NCI-H446 treated with DMSO at 0.1 percent for 48 hours (cell line): ENCODE measurements around the gene LYPD6B.

ENCODE experiments used
- DNase-seq: peaks from one replicate; lab custom pipeline; 2025; lab: John Stamatoyannopoulos, UW

LYPD6B gene

DNA sequence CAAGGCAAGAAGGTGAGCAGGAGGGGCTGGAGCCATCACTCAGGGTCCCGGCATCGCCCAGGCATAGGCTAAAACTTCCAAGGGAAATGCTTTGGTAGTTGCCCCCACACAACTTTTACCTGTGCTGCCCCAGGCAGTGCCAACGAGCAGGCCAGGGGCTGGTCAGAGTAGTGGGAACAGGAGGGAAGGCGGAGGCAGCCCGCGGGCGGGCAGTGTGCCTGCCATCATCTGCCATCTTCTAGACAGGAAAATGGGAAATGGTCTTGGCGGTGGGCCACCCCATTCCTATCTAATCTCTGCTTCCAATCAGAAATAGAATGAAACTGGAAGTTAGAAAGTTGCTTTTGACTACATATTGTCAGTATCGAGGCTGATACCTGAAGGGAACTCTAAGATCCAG, 26.0 kb upstream of the LYPD6B start:
- DNase-seq: no peak

DNA sequence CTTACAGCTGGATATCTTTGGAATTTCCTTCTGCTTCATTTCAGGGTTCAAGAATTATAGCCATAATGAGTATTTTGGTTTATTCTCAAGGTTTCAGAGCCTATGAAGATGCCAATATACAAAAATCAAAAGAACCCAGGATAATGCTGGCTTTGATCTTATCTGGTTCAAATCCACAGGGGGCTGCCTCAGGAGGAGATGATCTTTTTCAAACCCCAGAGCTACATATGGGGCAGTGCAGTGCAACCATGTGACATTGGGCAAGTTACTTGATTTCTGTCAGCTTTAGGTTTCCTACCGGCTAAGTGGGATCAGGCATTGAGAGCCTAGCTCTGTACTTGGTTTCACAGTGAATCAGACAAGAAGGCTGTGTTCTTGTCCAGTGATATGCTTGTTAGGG, 23.0 kb upstream of the LYPD6B start:
- no peak for DNase-seq

DNA sequence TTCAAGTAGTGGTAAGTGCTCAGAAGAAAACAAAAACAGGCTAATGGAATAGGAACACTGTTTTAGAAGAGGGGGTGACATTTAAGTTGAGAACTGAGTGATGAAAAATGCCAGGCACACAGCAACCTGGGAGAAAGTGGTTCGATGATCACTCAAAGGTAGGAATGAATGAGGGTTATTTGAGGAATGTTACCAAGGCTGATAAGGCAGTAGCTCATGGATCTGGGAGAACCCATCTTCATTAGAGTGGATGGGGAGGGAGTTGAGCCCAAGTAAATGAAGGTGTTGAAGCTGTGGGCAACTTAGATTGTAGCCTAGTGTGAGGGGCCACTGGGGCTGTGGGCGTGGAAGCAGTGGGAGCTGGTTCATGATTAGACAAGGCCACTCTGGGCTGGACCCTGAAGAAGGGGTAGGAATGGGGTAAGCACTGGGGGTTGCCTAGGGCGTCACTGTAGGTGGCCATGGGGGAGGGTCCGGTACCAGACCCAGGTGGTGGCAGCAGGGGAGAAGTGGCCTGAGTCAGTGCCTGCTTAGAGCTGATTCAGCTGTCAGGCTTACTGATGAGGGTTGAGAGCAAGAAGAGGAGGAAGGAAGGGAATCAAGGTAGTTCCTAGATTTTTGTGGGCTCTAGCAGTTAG, 22.5 kb upstream of the LYPD6B start:
- no peak for DNase-seq

DNA sequence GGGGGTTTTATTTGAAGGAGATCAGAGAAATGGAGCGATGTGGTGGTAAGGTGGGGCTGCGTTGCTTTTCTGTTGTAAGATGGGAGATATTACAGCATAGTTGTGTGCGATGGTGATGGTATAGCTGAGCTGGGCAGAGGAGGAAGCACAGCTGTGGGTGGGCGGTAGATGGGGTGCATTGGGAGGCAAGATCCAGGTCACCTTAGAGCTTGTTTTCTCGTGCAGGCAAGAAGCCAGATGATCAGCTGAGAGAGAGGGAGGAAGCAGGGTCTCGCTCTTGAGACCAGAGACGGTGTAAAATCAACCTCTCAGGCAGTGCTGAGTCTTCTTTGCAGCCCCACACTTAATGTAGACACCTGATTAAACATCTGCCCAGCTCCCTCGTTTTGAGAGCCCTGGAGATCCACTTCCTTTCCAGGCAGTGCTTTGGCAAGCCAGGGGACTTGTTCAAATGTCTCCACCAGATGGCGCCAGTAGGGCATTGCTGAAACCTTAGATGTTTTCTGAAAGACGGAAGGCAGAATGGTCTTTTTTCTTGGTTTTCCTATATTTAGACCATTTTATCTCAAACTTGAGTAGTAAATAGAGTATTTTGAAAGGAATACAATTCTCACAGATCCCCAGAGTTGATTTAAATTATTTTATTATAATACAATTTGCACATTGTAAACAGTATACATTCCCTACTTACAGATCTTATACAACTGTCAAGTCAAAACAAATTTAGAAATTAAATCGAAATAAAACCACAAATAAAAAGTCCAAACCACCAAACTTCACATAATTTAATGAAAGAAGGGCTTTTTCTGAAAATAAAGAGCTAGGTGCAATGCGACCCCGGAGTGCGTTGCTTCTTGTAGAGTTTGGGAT, 21.1 kb upstream of the LYPD6B start:
- DNase-seq: peak; percentile 20

DNA sequence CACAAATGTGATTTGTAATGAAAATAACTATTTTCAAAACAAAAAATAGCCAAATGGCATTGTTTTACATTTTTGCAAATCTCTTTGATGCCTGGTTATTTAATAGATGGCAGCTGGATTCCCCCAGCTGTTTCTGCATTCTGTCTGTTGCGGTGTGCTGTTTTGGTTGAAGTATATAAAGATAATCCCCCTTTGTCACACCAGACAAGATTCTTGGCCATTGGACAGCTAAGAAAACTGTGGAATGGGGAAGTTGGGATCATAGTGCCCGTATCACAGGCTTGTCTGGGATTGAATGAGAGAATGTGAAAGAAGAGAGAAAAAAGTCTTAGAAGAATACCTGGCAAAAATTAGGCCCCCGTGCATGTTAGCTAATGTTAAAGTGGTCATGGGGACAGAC, 19.5 kb upstream of the LYPD6B start:
- no peak for DNase-seq

DNA sequence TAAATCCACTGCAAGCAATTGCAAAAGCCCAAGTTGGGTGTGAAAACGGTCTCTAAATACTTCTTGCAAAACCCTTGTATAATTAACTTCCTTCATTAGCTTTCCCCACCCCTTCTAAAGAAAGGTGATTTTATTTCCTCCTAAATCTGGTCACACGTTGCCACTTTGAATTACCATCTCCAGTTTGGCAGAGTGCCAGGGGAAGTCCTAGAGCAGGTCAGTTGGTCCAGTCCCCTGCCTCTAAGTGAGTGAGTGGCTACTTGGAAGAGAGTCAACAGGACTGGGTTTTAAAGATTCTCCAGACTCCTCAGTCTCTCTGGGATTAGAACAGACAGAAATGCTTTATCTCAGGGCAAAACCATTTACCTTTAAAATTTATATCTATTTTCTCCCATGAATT, 18.7 kb upstream of the LYPD6B start:
- no peak for DNase-seq

DNA sequence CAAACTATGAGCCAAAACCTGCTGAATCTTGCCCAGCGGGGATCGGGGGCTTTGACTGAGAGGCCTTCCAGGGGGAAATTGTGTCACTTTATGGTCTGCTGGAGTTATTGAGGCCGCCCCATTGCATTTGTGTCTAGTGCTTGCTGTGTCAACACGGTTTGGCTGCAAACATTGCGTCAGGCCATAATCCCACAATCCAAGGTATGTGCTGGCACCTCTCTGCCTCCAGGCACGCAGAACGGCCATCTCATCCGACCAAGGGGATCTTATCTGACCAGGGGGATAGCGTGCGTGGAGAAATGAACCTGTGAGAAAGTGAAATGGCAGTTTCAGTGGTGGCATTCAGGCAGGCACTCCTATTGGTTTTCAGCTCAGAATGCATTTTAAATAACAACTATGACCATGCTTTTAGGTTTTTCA, 18.1 kb upstream of the LYPD6B start:
- no peak for DNase-seq

DNA sequence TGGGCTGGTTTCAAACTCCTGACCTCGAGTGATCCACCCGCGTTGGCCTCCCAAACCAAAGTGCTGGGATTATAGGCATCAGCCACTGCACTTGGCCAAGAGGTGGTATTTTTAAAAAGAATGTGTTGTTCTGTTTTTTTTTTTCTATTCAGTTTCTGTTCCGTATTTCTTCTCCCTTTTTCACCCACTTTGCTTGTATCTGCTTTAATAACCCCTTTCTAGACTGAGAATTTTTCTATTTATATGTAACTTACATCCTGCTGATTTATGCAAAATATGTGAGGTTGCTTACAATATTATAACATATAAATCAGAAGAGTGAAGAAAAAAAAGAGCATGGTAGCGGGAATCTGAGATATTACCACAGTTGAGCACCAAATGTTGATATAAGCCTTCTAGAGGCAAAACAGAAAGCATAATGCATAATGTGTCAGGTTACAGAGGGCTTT, 17.2 kb upstream of the LYPD6B start:
- no peak for DNase-seq

DNA sequence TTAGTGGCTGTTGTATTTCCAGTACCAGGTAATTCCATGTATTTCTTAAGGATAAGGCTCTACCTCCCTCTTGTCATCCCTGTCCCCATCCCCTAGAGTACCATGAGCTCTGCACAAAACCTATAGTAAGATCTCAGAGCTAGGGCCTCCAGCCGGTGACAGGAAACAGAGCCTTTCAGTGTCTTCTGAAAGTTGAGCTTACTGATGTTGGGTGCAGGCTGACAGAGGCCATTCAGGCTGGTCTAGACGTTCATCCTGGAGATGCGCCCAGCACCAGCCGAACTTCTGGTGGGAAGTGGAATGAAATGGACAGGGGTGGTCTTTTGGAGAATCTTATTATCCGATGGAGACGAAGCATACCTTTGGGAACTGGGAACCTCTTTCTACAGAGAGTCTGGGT, 16.7 kb upstream of the LYPD6B start:
- no peak for DNase-seq

DNA sequence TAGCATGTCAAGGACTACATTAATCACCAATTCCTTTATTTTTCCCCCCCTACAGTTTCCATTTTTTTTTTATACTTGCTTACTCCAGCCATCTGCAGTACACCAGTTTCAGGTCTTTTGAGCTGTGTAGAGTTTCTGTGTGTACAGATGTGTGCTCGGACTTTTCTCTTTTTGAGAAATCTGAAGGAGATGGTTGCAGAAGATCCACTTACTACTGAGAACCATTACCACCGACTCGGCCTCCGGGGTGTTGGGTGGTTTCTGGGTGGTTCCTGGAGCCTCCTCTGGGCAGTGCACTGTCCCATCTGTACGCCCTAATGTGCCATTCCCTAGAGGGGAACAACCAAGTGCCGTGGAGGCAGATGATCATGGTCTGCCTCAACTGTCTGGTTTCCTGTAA, 15.4 kb upstream of the LYPD6B start:
- DNase-seq: no peak

DNA sequence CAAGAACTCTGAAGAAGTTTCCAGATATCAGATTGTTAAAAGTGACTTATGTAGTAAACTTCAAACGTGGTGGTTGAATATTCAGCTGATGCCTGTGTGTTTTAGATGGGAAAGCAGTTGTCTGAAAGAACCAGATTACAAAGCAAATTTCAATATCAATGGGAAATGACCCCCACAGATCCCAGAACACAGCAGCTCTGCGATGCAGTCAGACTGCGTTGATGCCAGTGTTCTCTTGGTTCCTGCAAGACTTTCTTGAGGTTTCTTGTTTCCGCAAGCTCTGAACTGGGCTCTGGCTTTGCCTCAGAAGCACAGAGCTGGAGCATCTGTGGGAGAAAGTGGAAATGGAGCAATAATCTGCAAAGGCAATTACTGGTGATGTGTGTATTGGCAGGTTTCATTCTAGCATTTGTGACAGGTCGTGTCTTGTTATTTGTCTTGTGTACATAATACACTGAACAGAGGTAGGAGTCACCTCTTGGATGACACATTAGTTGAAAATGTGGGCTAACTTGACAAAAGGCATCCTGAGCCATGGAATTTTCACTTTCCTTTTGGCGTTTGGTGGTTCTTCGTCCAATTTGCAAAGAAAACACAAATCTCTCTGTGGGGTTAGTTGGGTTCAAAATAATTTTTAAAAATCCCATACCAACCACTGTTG, 10.8 kb upstream of the LYPD6B start:
- no peak for DNase-seq

DNA sequence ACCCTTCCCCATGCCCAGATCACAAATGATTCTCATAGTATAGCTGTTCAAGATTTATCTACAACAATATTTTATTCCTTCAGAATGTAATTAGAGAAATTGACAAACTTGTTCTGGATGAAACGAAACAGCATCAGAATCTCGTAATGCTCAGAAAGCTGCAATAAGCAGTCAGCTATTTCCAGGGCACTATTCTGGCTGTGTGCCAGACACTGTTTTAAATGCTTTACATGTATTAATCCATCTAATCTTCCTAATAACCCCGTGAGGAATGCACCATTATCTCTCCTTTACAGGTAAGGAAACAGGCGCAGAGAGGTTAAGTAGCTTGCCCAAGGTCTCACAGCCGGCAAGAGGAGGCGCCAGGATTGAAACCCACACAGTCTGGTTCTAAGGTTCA, 10.1 kb upstream of the LYPD6B start:
- DNase-seq: no peak

DNA sequence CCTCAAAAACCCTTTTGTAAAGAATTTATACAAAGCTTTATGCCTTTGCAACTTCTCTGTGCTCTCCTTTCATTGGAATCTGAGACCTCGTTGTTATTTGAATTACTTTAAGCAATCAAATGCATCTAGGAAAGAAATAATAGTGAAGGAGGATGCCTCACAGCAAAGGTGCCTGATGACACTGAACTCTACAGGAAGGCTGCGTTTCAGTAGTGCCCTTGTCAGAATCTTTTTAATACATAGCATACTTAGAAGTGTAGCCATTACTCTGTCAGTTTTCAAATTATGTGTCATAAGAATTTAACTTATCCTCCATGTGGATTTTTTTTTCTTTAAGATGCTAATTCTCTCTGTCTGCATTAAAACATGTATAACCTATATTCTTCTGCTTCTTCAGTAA, 9.6 kb upstream of the LYPD6B start:
- no peak for DNase-seq

DNA sequence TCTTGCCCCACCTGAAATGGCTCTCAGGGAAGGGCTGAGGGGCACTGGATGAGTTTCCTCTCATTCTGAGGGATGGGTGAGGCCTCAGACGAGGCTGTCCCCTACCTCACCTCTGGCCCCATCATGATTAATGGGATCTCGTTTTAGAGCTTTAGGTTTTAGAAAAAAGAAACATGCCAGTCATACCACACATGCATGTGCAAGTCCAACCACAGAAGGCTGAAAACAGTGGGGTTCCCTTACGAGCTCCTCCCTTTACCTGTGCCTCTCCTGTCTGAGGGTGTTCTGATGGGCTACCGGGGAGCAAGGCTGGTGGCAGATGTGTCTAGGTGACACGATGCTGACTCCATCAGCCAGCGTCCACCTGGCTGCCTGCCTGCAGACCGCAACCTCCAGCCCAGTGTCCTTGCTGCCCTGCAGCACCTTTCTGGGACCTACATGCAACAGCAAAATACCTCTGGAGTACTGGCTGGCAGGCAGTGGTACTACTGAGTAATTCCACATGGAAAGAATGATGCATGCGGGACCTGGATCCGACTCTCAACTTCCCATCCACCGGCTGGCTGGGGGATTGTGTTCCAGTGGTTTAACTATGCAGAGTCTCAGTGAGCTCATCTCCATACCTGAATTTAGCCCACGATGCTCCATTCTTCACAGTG, 9.1 kb upstream of the LYPD6B start:
- DNase-seq: no peak

DNA sequence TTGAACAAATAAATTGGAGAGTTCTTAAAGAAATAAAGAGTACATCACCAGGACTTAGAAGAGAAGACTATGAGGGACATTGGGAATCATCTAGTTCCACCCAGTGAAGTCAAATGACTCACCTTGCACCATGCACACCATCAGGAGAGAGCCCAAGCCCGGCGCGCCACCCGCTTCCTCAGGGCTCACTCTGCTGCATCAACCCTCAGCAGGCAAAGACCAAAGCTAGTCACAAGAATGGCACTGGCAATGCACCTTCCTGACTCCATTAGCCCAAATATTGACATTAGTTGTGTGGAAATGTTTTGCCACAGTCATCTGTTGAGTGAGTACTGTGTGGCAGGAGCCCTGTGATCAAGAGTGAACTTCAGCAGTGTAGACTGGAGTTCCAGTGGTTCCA, 7.1 kb upstream of the LYPD6B start:
- no peak for DNase-seq

DNA sequence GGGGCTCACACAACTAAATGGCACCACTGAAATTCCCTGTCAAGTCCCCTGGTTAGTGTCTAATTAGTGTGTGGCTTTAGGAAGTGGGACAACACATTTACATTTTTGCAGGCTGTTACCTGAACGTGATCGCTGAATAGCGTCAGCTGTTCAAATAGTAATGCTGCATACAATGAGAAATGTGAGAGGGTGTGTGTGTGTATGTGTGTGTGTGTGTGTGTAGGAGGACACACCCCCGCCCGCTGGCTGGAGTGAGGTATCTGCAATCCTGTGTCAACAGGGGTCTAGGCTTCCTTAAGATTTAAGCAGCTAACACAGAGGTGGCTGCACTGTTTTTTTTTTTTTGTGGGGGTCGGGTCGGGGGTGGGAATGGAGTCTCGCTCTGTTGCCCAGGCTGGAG, 4.8 kb upstream of the LYPD6B start:
- no peak for DNase-seq

DNA sequence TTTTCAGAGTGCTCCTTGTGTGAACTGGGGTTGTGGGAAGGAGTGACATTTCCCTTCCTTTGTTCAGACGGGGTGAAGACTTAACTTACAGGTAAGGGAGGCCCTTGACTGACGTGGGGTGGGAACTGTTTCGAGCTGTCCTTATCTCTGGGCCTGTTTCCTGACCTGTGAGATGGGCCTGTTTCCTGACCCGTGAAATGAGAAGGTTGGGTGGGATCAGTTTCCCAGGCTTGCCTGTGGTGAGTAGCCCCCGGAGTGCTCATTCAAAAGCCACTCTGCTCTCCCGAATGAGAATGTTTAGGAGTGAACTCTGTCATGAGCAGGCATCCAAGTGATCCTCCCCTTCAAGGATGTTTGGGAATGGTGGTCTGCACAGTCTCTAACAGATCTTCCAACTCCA, 4.1 kb upstream of the LYPD6B start:
- DNase-seq: no peak

DNA sequence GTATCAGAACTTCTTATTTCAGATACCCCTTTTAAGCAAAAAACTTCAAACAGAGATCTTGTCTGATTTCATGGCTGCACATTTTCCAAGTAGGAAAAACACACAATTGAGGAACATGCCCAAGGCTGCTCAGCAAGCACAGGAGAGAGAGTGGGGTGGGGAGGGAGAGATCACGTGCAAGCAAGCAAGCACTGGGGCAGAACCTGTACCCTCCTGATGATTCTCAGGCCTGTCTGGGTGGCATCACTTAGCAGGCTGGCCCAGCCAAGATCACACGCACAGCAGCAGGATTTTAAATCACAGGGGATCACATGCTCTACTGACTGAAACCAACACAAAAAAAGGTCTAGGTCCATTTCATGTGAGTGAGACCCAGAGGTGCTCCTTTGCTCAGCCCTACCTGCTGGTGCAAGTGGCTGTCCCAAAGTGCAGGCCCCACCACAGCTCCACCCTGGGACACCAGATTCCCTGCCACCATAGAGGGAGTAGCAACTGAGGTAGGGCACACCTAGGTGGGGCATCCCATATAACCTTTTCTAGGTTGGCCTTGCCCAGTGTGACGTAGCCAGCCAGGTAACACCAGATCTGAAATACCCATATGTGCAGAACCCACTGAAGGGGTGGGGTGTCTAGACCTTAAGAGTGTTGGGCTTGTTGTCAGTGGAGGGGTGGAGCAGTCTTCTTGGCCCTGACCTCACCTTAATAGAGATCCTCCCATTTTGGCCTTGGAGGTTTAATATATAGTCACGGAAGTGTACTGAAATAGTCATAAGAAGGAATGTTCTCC, 1.8 kb upstream of the LYPD6B start:
- DNase-seq: no peak

DNA sequence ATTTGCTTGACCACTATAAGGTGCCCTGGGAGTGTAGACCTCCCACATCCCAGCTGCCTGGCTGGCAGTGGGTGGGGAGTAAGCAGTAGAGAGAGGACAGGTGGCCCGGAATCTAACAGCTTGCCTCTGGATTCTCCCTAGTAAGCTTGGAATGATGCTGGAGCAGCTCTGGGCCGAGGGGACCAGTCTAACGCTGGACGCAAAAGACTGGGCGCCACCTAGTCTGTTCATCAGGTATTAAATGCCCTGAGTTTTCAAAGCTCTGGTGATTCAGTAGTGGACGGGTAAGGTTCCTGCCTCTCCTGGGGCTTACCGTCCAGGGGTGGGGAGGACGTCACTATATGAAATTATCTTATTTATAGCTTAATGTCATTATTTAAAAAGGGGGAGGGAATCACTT, 648 bp upstream of the LYPD6B start:
- DNase-seq: no peak

DNA sequence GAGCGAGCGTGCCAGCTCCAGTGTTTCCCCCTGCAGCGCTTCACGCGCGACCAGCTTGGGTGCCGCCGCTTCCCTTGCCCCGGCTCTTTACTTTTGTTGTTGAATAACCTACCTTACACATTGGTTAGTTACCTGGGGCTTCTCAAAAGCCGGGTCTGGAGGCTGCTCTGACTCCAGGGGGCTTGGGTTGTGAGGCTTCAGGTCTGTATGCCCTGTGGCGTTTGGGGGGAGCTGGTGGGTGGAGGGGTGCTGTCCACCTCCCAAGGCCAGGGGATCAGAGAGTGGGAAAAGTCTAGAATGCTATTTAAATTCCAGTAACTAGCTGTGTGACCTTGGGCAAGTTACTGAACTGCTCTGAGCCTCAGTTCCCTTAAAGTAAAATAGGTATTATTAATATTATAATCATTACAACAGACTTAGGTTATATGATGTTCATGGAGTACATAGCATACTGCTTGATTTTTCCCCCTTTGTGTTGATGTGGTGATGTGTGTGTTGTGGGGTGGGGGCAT, 770 bp downstream of the LYPD6B start:
- DNase-seq: no peak

DNA sequence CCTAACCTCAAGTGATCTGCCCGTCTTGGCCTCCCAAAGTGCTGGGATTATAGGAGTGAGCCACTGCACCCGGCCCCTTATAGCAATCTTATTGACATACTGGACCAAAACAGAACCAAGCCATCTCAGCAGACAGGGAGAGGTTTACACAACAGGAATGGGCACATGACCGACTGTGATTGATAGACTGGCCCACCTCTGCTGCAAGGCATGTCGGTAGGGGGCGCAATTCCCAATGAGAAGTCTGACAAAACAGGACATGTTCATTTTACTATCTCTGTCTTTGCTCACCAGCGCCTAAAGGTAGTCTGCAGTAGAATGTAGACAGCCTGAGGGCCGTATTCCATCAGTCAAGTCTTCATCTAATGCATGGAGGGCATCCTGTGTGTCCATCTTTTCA, 2.0 kb downstream of the LYPD6B start:
- DNase-seq: no peak

DNA sequence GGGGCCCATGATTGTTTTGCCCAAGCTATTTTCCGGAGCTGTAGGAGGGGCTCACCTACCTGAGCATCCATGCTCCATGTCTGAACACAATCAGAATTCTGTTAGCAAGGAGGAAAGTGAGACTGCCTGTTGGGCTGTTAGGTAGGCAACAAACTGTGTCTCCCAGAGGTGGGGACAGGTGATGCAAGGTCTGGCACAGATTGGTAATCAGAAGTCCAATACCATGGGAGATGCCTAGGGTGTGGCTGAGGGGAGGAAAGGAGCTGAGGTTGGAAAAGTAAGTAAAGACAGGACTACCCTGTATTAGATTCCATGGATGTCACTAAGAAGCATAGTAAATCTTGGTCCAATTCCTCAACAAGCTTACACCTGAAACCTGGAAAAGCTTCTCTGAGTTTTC, 3.0 kb downstream of the LYPD6B start:
- DNase-seq: no peak
